NOMO-1 treated with dmso at 0.1 percent for 144 hours (cell line): Measurements from ENCODE around the gene KRT9.
"Not testable (repeated sequence)": the region's sequence is repeated elsewhere in the genome, so short reads cannot be mapped to it uniquely, and the experiment has no call there.

Experiments
- DNase-seq: peaks from one replicate; lab custom pipeline; 2025; ENCODE audit not compliant: unreplicated experiment; lab: John Stamatoyannopoulos, UW

The KRT9 gene

GRCh38 chr17:41571561-41572434, at the start of gene KRT9:
Gene KRT9, minus strand, starts transcription at chr17:41572059. Its CDS starts 67 bp downstream, at chr17:41571992.
- no peak for DNase-seq

- not testable (repeated sequence) for DNase-seq
These were observed 49.6 kb upstream of the KRT9 start for GRCh38 chr17:41621435-41621817.

GRCh38 chr17:41620583-41621434, 49.0 kb upstream of the KRT9 start:
- DNase-seq: no peak

- not testable (repeated sequence) for DNase-seq
These were observed 48.2 kb upstream of the KRT9 start for GRCh38 chr17:41619927-41620582.

- DNase-seq: no peak
These were observed 47.4 kb upstream of the KRT9 start for GRCh38 chr17:41619036-41619926.

DNA sequence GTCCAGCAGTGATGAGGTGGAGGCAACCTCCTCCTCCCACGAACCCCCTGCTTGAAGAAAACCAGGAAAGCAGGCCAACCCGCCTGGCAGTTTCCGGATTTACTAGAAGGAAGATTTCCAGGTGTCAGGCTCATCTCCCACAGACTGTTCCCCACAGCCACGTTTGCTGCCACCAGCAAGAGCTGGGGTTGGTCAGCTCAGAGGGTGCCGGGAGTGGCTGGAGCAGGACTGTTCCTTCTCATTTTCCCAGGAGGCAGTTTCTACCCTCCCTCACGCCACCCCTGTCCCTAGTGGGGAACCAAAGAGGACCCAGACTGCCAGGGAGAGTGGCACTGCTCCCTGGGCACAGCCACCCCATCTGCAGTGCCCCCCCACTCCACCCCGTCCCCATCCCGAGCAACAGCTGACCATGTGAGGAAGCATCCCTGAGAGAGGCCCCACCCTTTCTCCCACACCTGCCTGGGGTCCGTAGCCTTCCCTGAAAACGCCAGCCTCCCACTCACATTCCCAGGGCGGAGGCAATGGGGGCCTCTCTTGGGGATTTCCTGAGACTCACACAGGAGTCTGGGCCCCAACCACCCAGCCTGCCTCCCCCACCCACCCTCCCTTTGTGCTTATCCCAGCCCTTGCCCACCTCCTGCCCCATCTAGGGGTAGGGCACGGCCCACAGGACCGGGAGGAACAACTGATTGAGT, 46.6 kb upstream of the KRT9 start:
- no peak for DNase-seq

GRCh38 chr17:41617698-41618097, 45.8 kb upstream of the KRT9 start:
- no peak for DNase-seq

- DNase-seq: no peak
These were observed 45.3 kb upstream of the KRT9 start for GRCh38 chr17:41617136-41617535.

DNA sequence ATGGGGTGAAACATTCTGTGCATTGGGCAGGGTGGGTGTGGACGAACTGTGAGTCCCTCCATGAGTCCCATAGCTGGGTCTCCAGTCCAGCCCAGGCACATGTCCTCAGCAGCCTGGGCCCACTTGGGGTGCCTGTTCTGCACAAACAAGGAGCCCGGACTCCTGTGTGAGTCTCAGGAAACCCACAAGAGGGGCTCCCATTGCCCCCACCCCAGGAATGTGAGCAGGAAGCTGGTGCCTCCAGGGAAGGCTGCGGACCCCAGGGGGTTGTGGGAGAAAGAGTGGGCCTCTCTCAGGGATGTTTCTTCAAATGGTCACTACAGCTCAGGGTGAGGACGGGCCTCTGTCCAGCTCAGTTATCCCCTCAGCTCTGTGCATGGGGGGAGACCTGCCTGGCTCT, 44.6 kb upstream of the KRT9 start:
- DNase-seq: not testable (repeated sequence)

DNA sequence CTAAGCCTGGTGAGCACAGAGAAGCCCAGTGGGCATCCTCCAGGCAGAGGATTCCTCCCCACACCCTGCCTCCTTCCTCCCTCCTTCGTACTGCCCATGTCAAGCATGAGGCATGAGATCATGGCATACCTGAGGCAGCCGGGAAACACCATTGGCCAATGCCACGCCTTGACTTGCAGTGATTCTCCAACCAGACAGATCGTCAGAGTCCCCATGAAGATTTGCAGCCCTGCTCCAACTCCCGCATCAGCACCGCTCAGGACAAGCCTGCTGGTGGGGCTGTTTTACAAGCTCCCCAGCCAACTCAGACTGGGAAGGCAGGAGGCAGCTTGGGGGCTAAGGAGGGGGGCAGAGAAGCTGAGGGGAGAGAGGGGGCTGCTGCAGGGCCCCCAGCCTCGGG, 43.6 kb upstream of the KRT9 start:
- no peak for DNase-seq

DNA sequence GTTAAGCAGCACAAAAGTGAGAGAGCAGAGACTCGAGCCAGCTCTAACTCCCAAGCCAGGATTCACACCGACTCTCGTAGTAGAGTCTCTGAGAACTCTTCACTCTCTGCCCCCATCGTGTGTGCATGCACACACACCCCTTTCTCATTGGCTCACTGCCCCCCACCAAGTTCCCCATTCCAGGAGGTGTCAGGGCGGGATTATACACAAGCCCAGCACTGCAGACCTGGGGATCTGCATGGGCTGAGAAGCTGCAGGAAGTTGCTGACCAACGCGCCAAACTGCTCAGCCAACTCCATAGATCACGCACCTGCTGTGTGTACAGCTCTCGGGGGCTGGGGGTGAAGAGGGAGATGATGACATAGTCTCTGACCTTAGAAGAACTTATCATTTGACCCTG, 42.9 kb upstream of the KRT9 start:
- not testable (repeated sequence) for DNase-seq

GRCh38 chr17:41614098-41614497, 42.2 kb upstream of the KRT9 start:
- no peak for DNase-seq

DNA sequence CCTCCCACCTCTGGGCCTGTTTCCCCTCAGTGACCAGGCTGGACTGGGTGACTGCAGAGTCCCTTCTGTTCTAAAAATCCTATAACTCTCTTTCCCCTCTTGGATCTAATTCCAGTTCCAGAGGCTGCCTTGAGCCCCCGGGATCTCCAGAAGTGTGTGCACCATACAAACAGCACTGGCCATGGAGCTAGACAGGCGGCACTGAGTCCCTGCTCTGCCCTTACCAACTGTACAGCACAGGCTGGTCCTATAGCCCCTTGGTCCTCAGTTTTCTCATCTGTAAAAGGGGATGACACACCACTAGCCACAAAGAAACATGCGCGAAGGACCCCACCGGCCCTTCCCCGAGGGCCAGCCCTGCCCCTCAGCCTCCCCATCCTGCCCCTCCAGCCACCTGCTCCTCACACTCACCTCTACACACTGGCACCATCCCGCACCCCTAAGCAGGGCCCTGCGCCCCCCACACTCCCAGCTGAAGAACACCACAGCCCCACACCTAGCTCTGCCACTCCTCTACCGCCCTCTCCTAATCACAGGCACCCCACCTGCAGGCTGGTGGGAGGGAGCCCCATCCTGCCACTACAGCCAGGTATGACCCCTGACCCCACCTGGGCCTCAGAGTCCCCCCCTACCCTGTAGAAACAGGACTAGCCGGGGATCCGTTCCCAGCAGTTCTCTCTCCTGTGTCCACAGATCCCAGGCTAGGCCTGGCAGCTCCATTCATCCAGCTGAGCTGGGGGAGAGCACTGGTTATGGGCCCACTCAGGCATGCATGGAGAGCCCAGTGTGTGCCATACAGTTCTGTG, 41.6 kb upstream of the KRT9 start:
- no peak for DNase-seq

DNA sequence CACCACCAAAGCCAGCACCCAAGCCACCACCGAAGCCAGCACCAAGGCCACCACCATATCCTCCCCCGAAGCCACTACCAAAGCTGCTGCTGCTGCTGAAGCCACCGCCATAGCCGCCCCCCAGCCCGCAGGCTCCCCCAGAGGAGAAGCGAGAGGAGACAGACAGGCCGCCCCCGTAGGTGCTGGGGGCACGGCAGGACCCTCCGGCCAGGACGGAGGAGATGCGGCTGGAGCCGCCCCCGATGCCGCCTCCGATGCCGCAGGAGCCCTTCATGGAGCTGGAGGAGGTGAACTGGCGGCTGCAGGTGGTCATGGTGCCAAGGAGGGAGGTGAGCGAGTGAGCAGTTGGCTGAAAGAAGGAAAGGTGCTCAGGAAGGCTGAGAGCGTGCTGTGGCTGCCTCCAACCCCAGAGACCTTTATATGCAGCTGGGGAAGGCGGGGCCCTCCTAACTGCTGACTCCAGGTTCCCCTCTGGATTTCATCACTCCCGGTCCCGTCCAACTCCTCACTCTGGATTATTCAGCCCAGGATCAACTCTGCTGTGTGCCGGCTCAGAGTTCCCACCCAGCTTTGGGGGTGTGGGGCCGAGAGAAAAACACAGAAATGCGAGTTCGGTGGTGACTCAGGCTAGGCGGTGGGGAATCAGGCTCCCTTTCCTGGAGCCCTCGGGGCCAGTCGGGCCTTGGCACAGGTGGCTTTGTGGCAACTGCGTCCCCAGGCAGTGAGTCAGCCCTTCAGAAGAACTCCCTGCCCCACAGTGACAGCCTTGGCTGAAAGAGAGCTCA, 40.7 kb upstream of the KRT9 start, which contains the start of gene KRT16:
Gene KRT16 (minus strand): TSS at position 392 of the 785 bp plus-strand sequence. CDS start 79 bp downstream, at position 313.
- not testable (repeated sequence) for DNase-seq

GRCh38 chr17:41610965-41611640, 39.2 kb upstream of the KRT9 start:
- DNase-seq: no peak

DNA sequence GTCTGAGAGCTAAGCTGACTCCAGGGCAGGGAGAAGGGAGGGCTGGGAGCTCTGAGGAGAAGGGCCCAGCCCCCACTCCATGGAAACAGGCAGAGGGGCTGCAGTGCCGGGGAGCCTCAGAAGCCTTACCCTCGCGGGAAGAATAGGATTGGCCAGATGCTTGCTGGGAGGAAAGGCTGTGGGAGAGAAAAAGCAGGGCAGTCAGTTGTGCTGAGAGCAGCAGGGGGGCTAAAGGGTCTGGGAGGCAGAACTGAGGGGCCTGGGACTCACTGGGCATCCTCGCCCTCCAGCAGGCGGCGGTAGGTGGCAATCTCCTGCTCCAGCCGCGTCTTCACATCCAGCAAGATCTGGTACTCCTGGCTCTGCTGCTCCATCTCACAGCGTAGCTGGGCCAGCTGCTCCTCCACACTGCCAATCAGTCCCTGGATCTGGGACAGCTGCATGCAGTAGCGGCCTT, 38.2 kb upstream of the KRT9 start:
- not testable (repeated sequence) for DNase-seq

DNA sequence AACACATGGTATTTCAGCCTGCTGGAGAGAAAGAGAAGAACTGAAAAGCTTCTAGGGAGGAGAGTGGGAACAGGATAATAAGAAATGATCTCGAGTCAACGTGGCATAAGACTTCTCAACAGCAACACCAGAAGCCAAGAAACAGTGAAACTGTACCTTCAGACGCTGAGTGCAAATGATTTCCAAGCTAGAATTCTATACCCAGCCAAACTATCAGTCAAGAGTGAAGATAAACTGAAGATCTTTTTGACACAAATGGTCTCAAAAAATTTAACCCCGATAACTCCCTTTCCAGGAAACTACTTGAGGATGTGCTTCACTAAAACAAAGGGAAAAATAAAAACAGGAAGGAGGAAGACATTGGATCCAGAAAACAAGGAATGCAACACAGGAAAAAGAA, 35.1 kb upstream of the KRT9 start:
- DNase-seq: not testable (repeated sequence)
